ENCODE results near the gene CD99L2.

DNA sequence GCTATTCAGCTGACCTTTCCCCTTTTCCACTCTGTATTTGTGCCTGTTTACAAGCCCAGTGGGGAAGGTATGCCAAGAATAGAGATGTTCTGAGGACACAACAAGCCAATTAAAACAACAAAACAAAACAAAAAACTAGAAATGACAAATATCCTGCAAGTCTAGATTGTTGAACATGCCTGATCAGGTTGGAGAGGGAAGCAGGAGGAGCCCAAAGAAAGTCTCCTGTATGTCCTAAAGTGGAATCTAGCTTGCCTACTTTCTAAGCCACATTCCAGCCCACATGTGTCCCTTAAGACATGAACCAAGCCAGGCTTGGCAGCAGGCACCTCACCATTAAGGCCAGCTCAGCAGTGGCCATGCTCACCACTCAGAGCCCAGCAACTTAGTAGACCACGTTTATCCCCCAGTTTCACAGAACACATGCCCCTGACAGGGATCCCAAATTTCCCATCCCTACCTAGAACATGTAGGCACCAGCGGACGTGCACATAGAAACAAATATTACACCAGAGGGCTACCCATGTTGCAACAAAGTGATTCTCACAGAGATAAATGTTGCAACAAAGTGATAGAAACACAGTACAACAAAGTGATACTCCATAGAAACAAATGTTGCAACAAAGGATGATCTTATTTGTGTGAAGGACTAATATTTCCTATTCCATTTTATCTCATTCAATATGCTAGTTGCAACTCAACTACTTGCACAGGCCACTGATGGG lies 48.3 kb downstream of the CD99L2 start:
- TF ChIP-seq, protein P1, sequence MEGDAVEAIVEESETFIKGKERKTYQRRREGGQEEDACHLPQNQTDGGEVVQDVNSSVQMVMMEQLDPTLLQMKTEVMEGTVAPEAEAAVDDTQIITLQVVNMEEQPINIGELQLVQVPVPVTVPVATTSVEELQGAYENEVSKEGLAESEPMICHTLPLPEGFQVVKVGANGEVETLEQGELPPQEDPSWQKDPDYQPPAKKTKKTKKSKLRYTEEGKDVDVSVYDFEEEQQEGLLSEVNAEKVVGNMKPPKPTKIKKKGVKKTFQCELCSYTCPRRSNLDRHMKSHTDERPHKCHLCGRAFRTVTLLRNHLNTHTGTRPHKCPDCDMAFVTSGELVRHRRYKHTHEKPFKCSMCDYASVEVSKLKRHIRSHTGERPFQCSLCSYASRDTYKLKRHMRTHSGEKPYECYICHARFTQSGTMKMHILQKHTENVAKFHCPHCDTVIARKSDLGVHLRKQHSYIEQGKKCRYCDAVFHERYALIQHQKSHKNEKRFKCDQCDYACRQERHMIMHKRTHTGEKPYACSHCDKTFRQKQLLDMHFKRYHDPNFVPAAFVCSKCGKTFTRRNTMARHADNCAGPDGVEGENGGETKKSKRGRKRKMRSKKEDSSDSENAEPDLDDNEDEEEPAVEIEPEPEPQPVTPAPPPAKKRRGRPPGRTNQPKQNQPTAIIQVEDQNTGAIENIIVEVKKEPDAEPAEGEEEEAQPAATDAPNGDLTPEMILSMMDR (IDR thresholded peaks at IDR 0.05 in 2 of 3, conservative IDR thresholded peaks at IDR 0.05 in 1 of 3; ENCODE audit: control insufficient read depth in 2 of 3, extremely low read depth in 1 of 3, insufficient read depth in 1 of 3, low read depth in 3 of 3, low read length in 3 of 3): no peak
- no peak for TF ChIP-seq POLR2AphosphoS5 (IDR thresholded peaks at IDR 0.05; ENCODE audit: low read length)
- TF ChIP-seq CREB1 (IDR thresholded peaks at IDR 0.05; ENCODE audit: low read depth): no peak
- TF ChIP-seq, protein P2, sequence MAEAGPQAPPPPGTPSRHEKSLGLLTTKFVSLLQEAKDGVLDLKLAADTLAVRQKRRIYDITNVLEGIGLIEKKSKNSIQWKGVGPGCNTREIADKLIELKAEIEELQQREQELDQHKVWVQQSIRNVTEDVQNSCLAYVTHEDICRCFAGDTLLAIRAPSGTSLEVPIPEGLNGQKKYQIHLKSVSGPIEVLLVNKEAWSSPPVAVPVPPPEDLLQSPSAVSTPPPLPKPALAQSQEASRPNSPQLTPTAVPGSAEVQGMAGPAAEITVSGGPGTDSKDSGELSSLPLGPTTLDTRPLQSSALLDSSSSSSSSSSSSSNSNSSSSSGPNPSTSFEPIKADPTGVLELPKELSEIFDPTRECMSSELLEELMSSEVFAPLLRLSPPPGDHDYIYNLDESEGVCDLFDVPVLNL (IDR thresholded peaks at IDR 0.05; ENCODE audit: low read depth, low read length): no peak
- TF ChIP-seq, protein P3, sequence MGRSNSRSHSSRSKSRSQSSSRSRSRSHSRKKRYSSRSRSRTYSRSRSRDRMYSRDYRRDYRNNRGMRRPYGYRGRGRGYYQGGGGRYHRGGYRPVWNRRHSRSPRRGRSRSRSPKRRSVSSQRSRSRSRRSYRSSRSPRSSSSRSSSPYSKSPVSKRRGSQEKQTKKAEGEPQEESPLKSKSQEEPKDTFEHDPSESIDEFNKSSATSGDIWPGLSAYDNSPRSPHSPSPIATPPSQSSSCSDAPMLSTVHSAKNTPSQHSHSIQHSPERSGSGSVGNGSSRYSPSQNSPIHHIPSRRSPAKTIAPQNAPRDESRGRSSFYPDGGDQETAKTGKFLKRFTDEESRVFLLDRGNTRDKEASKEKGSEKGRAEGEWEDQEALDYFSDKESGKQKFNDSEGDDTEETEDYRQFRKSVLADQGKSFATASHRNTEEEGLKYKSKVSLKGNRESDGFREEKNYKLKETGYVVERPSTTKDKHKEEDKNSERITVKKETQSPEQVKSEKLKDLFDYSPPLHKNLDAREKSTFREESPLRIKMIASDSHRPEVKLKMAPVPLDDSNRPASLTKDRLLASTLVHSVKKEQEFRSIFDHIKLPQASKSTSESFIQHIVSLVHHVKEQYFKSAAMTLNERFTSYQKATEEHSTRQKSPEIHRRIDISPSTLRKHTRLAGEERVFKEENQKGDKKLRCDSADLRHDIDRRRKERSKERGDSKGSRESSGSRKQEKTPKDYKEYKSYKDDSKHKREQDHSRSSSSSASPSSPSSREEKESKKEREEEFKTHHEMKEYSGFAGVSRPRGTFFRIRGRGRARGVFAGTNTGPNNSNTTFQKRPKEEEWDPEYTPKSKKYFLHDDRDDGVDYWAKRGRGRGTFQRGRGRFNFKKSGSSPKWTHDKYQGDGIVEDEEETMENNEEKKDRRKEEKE (IDR thresholded peaks at IDR 0.05): no peak
- TF ChIP-seq GABPA (IDR thresholded peaks at IDR 0.05; ENCODE audit: low read depth): no peak
- TF ChIP-seq NFYB (IDR thresholded peaks at IDR 0.05; ENCODE audit: insufficient read depth, low read depth, low read length): no peak
- no peak for TF ChIP-seq CBX5 (IDR thresholded peaks at IDR 0.05; ENCODE audit: low read depth)

Measured in GM12878 (cell line).